Measurements from ENCODE around the gene HBG1.

Gene HBG1

DNA sequence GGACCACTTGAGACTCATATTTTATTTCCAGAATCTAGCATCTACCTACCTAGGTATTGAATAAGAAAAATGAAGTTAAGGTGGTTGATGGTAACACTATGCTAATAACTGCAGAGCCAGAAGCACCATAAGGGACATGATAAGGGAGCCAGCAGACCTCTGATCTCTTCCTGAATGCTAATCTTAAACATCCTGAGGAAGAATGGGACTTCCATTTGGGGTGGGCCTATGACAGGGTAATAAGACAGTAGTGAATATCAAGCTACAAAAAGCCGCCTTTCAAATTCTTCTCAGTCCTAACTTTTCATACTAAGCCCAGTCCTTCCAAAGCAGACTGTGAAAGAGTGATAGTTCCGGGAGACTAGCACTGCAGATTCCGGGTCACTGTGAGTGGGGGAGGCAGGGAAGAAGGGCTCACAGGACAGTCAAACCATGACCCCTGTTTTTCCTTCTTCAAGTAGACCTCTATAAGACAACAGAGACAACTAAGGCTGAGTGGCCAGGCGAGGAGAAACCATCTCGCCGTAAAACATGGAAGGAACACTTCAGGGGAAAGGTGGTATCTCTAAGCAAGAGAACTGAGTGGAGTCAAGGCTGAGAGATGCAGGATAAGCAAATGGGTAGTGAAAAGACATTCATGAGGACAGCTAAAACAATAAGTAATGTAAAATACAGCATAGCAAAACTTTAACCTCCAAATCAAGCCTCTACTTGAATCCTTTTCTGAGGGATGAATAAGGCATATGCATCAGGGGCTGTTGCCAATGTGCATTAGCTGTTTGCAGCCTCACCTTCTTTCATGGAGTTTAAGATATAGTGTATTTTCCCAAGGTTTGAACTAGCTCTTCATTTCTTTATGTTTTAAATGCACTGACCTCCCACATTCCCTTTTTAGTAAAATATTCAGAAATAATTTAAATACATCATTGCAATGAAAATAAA is 24.8 kb downstream of the HBG1 start:
- DNase-seq: no peak

- no peak for DNase-seq
Measured at GRCh38 chr11:5223686-5224085, 26.0 kb downstream of the HBG1 start.

- DNase-seq: no peak
Measured at GRCh38 chr11:5223146-5223545, 26.5 kb downstream of the HBG1 start.

- DNase-seq: no peak
Measured at GRCh38 chr11:5210376-5210885, 39.2 kb downstream of the HBG1 start.

DNA sequence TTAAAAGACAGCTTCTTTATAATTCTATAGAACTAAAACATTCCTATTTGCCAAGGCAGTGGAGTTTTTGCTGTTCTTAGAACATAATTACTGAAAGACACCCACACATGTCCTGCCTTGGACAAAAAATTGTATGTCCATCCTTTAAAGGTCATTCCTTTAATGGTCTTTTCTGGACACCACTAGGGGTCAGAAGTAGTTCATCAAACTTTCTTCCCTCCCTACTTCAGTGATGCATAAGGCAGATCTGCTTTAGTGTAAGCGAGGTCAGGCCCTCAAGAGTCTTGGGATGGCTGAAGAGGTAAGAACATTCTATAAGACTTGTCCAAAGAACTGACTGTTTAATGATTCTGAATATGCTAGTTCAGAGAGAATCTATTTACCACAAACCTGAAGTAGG is 44.9 kb downstream of the HBG1 start:
- no peak for DNase-seq

DNA sequence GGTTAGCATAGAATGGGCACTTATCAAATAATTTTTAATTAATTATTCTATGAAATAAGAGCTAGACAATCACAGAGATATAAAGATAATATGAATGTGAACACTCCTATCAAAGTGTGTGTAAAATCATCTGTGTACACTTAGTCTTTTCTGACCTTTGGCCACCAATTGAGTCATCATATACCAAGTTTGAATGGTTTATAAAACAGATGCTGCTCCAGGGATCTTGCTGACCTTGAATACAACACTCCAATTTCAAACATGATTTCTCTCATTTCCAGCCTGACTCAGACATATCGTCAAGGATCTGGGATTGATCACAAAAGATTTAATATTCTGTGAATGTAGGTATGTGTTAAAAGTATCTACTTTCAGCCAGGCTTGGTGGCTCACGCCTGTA is 46.3 kb downstream of the HBG1 start:
- no peak for DNase-seq

DNA sequence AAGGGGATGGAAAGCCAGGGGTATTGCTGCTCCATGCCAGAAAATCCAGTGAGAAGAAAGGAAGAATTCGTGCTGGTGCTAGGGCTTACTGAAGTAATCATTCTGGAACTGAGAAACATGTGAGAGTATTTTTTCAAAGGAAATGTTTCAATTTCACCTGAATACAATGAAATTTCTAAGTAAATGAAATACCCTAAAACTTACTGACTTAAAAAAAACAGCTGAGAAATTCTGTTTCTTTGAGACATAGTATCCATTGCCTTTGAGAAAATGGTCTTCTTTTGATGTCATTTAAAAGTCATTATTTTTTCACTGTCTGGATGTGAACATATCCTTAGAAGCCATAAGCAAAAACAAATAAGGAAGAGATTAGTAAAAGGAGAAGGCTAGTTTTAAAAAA is 49.1 kb downstream of the HBG1 start, which contains the start of gene OR51V1:
Gene OR51V1 (minus strand): TSS at position 101 of the 400 bp plus-strand sequence. CDS start 0 bp downstream, at position 101.
- DNase-seq: no peak

- no peak for DNase-seq
Measured at GRCh38 chr11:5198285-5198684, 51.4 kb downstream of the HBG1 start.
